B cell (primary cell): ENCODE results near the gene NUP210.
"Not testable (repeated sequence)": the region's sequence is repeated elsewhere in the genome, so short reads cannot be mapped to it uniquely, and the experiment has no call there.

Experiments used
- CTCF ChIP-seq: fragments of 200-600 bp; IDR thresholded peaks from one replicate; pipeline ENCODE4 v1.8.0; 2022; ENCODE audit warnings: antibody characterized with exemption, mild to moderate bottlenecking
- EZH2 ChIP-seq: IDR thresholded peaks from 2 replicates; pipeline ENCODE4 v1.6.1; 2012; ENCODE audit warnings: borderline replicate concordance, low read depth, mild to moderate bottlenecking, moderate library complexity, low read length; ENCODE audit not compliant: insufficient read depth, poor library complexity, severe bottlenecking

GRCh38 chr3:13430411-13430875, 10.3 kb upstream of the NUP210 start:
- TF ChIP-seq CTCF, EZH2: not testable (repeated sequence)
